ENCODE results near the gene HMOX1. TPM values are rescaled to one million over a fixed set of nuclear protein-coding genes. Genes with fewer than 3 reads are reported as not detected.

Gene HMOX1
- total and polyA plus RNA-seq, 2 of the 13 experiments (the other 11 are each of a cell fraction or from before 2014, with no cell fraction given), result 53.6 to 67.4 TPM

GRCh38 chr22:35393116-35394010 lies 12.5 kb downstream of the HMOX1 start:
- DNase-seq (ENCODE audit: low spot score) (no peak), ATAC-seq (no peak), FAIRE-seq (no peak)
- in situ Hi-C loops (cut with HindIII; ENCODE audit: extremely low pct_ligation_motif_present, low pct_unique_long_range_greater_than_20kb) (no loop called here), intact Hi-C loops (cut with micrococcal nuclease; ENCODE audit: unreplicated experiment) (no loop called here)
- Histone ChIP-seq H3K27ac (ENCODE audit: extremely low read length, insufficient read depth, low read length) (peak overlapping the region; percentile 16), H3K79me2 (ENCODE audit: insufficient read depth, low read length) (no peaks in the 10 kb centered on the region), H3K27me3 (ENCODE audit: control insufficient read depth in 1 of 2, insufficient read depth in 2 of 2, low read length in 2 of 2) (no peaks in the 10 kb centered on the region), H3K9me3 (ENCODE audit: low read length) (no peaks in the 10 kb centered on the region), H3K4me3 (replicated peaks in 1 of 3; ENCODE audit: insufficient read depth in 1 of 3, low read depth in 2 of 3, low read length in 3 of 3) (no peak overlapping the region), H3K4me2 (ENCODE audit: low read depth, low read length) (no peak overlapping the region), H3K4me1 (ENCODE audit: insufficient read depth, low read length) (peaks cover 43% of the 10 kb centered on the region), H4K20me1 (ENCODE audit: insufficient read depth, low read length) (no peaks in the 10 kb centered on the region), H2AFZ (ENCODE audit: low read length) (no peak overlapping the region), H3K36me3 (replicated peaks in 1 of 2; ENCODE audit: control insufficient read depth in 1 of 2, insufficient read depth in 2 of 2, low read length in 2 of 2) (peaks cover 10 to 27% of the 10 kb centered on the region in 2 experiments; a peak in 4 of 5 replicates), H3K9ac (ENCODE audit: insufficient read depth, low read depth, low read length) (no peak overlapping the region)
- BruUV-seq (replicated peaks), result TSS peak; percentile 70
- CTCF ChIA-PET (ENCODE audit: low intra/inter-chr PET ratio, low total read pairs), result no interaction called here
- 90% methylated on average over 13 of the region's 16 CpGs for WGBS (ENCODE audit: low lambda C conversion rate)
- POLR2A ChIA-PET, result interaction anchor here (0.6 kb wide), 1 partner anchor 27 kb away, joined by 4 read pairs; no protein-coding TSS in a partner anchor
- TF ChIP-seq ZNF431 (CRISPR knock-in tag; IDR thresholded peaks at IDR 0.05; ENCODE audit: borderline replicate concordance, low read depth) (no peak), MTERF4 (CRISPR knock-in tag; IDR thresholded peaks at IDR 0.05) (0 out of 2 replicates have a peak, but pooled peaks have one; percentile 46), PRDM15 (CRISPR knock-in tag; IDR thresholded peaks at IDR 0.05) (no peak), NCOA2 (CRISPR knock-in tag; IDR thresholded peaks at IDR 0.05) (no peak), ZNF660 (CRISPR knock-in tag; IDR thresholded peaks at IDR 0.05; ENCODE audit: borderline replicate concordance, low read depth) (no peak), ZNF737 (CRISPR knock-in tag; IDR thresholded peaks at IDR 0.05; ENCODE audit: borderline replicate concordance) (no peak), ZFP37 (CRISPR knock-in tag; IDR thresholded peaks at IDR 0.05; ENCODE audit: borderline replicate concordance) (no peak), DZIP1 (CRISPR knock-in tag; IDR thresholded peaks at IDR 0.05) (no peak), ZNF572 (CRISPR knock-in tag; IDR thresholded peaks at IDR 0.05) (no peak), SCMH1 (CRISPR knock-in tag; IDR thresholded peaks at IDR 0.05; ENCODE audit: borderline replicate concordance) (no peak), ZNF691 (CRISPR knock-in tag; IDR thresholded peaks at IDR 0.05; ENCODE audit: borderline replicate concordance, low read depth) (no peak), MLX (CRISPR knock-in tag; IDR thresholded peaks at IDR 0.05) (no peak), ZFP82 (CRISPR knock-in tag; IDR thresholded peaks at IDR 0.05; ENCODE audit: borderline replicate concordance) (no peak), RXRB (CRISPR knock-in tag; IDR thresholded peaks at IDR 0.05; ENCODE audit: borderline replicate concordance) (no peak)
